B cell (primary cell): ENCODE data around the gene SLC9C1. TPM values are rescaled to one million over a fixed set of nuclear protein-coding genes. Genes with fewer than 3 reads are reported as not detected.

Experiments used
- ATAC-seq: fragments of 200-7000 bp; cut with Tn5 transposase; one replicate; pipeline ENCODE4 v1.10.0; 2021; ENCODE audit warnings: low read depth, mild to moderate bottlenecking, moderate number of reproducible peaks, moderate library complexity
- CTCF ChIA-PET: fragments of 350-600 bp; sonication (Branson Sonifier 250); formaldehyde crosslinking; loops from one replicate; lab custom pipeline; 2021; ENCODE audit warnings: antibody characterized with exemption, inconsistent platforms; lab: Charles Lee
- POLR2A ChIA-PET: fragments of 350-600 bp; sonication (Branson Sonifier 250); formaldehyde crosslinking; loops from one replicate; lab custom pipeline; 2021; ENCODE audit warnings: antibody characterized with exemption; lab: Charles Lee
- DNase-seq: peaks from one replicate; pipeline ENCODE4 v3.0.0; 2013
- H2AFZ ChIP-seq: 2 replicates; pipeline ENCODE4 v1.6.1; 2012; ENCODE audit warnings: mild to moderate bottlenecking, low read depth, low read length; ENCODE audit not compliant: insufficient read depth, poor library complexity, severe bottlenecking
- H3K27ac ChIP-seq, 2 donors: 1 replicate in 1 of 2; 2 replicates in 1 of 2; pipeline ENCODE4 v1.5.1; 2012 to 2013; ENCODE audit warnings: low read length in 2 of 2, mild to moderate bottlenecking in 2 of 2, moderate library complexity in 1 of 2
- H3K27me3 ChIP-seq, 4 experiments: fragments of 200-600 bp in 1 of 4; sonication (generic) in 1 of 4; replicated peaks in 1 of 4; 1 replicate in 2 of 4; 2 replicates in 2 of 4; pipeline versions ENCODE4 v1.6.1 to v1.7.0; 2013 to 2016; ENCODE audit warnings: low read length in 3 of 4, mild to moderate bottlenecking in 2 of 4, mixed read lengths in 1 of 4, moderate library complexity in 1 of 4; ENCODE audit not compliant: insufficient read depth in 4 of 4, control insufficient read depth in 3 of 4; ENCODE audit errors: control extremely low read depth in 1 of 4
- H3K36me3 ChIP-seq, 2 experiments: replicated peaks in 1 of 2; 1 replicate in 1 of 2; 2 replicates in 1 of 2; pipeline versions ENCODE4 v1.6.1 to v1.7.1; 2013; ENCODE audit warnings: low read length in 1 of 2; ENCODE audit not compliant: insufficient read depth in 2 of 2, control insufficient read depth in 1 of 2; ENCODE audit errors: control extremely low read depth in 1 of 2, extremely low read depth in 1 of 2
- H3K4me1 ChIP-seq, 2 donors: fragments of 200-600 bp in 1 of 2; sonication (generic) in 1 of 2; 1 replicate in 1 of 2; 2 replicates in 1 of 2; pipeline versions ENCODE4 v1.5.1 to v1.6.1; 2013 to 2017; ENCODE audit warnings: low read length in 2 of 2; ENCODE audit not compliant: control insufficient read depth in 2 of 2, insufficient read depth in 2 of 2
- H3K4me2 ChIP-seq: replicated peaks from 2 replicates; pipeline ENCODE3; 2012; ENCODE audit warnings: mild to moderate bottlenecking, low read depth, low read length; ENCODE audit not compliant: poor library complexity, severe bottlenecking
- H3K4me3 ChIP-seq, 5 experiments: fragments of 200-600 bp in 1 of 5; sonication (generic) in 1 of 5; 1 replicate in 3 of 5; 2 replicates in 2 of 5; pipeline versions ENCODE4 v1.5.1 to v1.7.0; 2011 to 2016; ENCODE audit warnings: low read length in 4 of 5, mild to moderate bottlenecking in 4 of 5, low read depth in 2 of 5, control low read depth in 1 of 5, moderate library complexity in 1 of 5; ENCODE audit not compliant: insufficient read depth in 1 of 5; ENCODE audit errors: control extremely low read depth in 1 of 5, extremely low read depth in 1 of 5
- H3K79me2 ChIP-seq: fragments of 200-600 bp; sonication (generic); one replicate; pipeline ENCODE4 v1.6.0; 2016; ENCODE audit warnings: low read length; ENCODE audit not compliant: control insufficient read depth, insufficient read depth
- H3K9ac ChIP-seq: fragments of 200-600 bp; sonication (generic); 2 replicates; pipeline ENCODE4 v1.6.1; 2017; ENCODE audit warnings: mild to moderate bottlenecking, low read length, moderate library complexity
- H3K9me3 ChIP-seq, 3 donors: one replicate each; pipeline versions ENCODE4 v1.6.1 to v1.7.1; 2013; ENCODE audit warnings: low read length in 2 of 3; ENCODE audit not compliant: control insufficient read depth in 2 of 3, insufficient read depth in 1 of 3; ENCODE audit errors: control extremely low read depth in 1 of 3
- H4K20me1 ChIP-seq: 2 replicates; pipeline ENCODE4 v1.6.0; 2012; ENCODE audit warnings: mild to moderate bottlenecking, low read length; ENCODE audit not compliant: insufficient read depth, control insufficient read depth, poor library complexity, severe bottlenecking
- H3K27ac Mint-ChIP-seq: one replicate; pipeline ENCODE4 v1.8.0; 2021; ENCODE audit warnings: mixed read lengths
- H3K27me3 Mint-ChIP-seq: one replicate; pipeline ENCODE4 v1.8.0; 2021; ENCODE audit warnings: mixed read lengths
- H3K4me1 Mint-ChIP-seq: one replicate; pipeline ENCODE4 v1.8.0; 2021; ENCODE audit warnings: mixed read lengths
- H3K4me3 Mint-ChIP-seq: one replicate; pipeline ENCODE4 v1.8.0; 2021; ENCODE audit warnings: mixed read lengths
- H3K9me3 Mint-ChIP-seq: one replicate; pipeline ENCODE4 v1.8.0; 2022; ENCODE audit warnings: mixed read lengths; ENCODE audit not compliant: insufficient read depth
- EZH2 ChIP-seq: IDR thresholded peaks from 2 replicates; pipeline ENCODE4 v1.6.1; 2012; ENCODE audit warnings: borderline replicate concordance, low read depth, mild to moderate bottlenecking, moderate library complexity, low read length; ENCODE audit not compliant: insufficient read depth, poor library complexity, severe bottlenecking
- WGBS: methylation state at CpG from one replicate; pipeline ENCODE4 v1.1.5; 2013; ENCODE audit warnings: missing lambda C conversion rate; ENCODE audit not compliant: insufficient coverage; 5-methylcytosine and 5-hydroxymethylcytosine counted together
- intact Hi-C: fragments of 100-400 bp; cut with micrococcal nuclease; formaldehyde crosslinking; loops from one replicate; pipeline ENCODE4 v1.10.0; 2022
- polyA plus RNA-seq: library from polyadenylated mRNA; depleted of rRNA; stranded (reverse); fragments of >200 nt; gene quantifications from 2 replicates; pipeline ENCODE4 v1.2.3, GENCODE V29; 2012
- total RNA-seq, 2 donors: library from RNA; stranded (reverse); fragments of 120-200 nt in 1 of 2; gene quantifications; 1 replicate in 1 of 2; 2 replicates in 1 of 2; pipeline versions ENCODE4 v1.2.3 to v1.2.4, GENCODE V29; 2013 to 2022
- TF ChIP-seq, protein P1 (sequence below): fragments of 200-600 bp; IDR thresholded peaks from one replicate; pipeline ENCODE4 v1.8.0; 2022; ENCODE audit warnings: antibody characterized with exemption, mild to moderate bottlenecking

SLC9C1 gene
- total and polyA plus RNA-seq, 2 donors (not counting 1 experiment from before 2014, with no cell fraction given) = 0.07 to 0.49 TPM

DNA sequence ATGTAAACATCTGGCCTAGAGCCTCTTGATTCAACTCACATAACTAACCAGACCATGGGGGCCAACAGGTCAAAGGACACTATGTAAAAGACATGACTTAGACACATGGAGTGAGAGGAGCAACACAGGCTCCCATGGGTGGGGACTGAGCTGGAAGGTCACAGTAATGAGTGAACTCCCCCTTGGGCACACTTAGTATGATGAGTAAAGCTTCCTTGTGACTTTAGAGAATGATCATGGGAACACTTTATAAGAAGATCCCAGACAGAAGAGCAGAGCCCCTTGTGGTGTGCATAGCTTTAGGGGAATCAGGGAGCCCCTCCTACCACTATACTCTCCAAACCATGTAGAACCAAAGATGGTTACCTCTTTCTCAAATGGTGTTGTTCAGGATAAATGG is 171.1 kb downstream of the SLC9C1 start:
- H3K27me3 ChIP-seq = no peaks in the 10 kb centered on the region
- H3K79me2 ChIP-seq = peaks cover 27% of the 10 kb centered on the region
- ChIA-PET CTCF (interaction anchor here (1.1 to 3.5 kb wide), 2 partner anchors 12 to 13 kb away, joined by 3 to 27 read pairs; no protein-coding TSS in a partner anchor), POLR2A (no interaction called here)
- H3K4me1 ChIP-seq = peaks cover 85 to 93% of the 10 kb centered on the region in 2 donors
- peaks cover 0 to 19% of the 10 kb centered on the region in 2 experiments for H3K36me3 ChIP-seq
- H3K4me2 ChIP-seq = no peak overlapping the region
- H3K9me3 ChIP-seq = no peaks in the 10 kb centered on the region
- Mint-ChIP-seq H3K9me3 (no peaks in the 10 kb centered on the region), H3K4me3 (no peak overlapping the region), H3K4me1 (peaks cover 90% of the 10 kb centered on the region), H3K27me3 (no peaks in the 10 kb centered on the region), H3K27ac (peak overlapping the region; percentile 20)
- H3K27ac ChIP-seq = no peak overlapping the region
- no peaks in the 10 kb centered on the region for H4K20me1 ChIP-seq
- TF ChIP-seq, protein P1, sequence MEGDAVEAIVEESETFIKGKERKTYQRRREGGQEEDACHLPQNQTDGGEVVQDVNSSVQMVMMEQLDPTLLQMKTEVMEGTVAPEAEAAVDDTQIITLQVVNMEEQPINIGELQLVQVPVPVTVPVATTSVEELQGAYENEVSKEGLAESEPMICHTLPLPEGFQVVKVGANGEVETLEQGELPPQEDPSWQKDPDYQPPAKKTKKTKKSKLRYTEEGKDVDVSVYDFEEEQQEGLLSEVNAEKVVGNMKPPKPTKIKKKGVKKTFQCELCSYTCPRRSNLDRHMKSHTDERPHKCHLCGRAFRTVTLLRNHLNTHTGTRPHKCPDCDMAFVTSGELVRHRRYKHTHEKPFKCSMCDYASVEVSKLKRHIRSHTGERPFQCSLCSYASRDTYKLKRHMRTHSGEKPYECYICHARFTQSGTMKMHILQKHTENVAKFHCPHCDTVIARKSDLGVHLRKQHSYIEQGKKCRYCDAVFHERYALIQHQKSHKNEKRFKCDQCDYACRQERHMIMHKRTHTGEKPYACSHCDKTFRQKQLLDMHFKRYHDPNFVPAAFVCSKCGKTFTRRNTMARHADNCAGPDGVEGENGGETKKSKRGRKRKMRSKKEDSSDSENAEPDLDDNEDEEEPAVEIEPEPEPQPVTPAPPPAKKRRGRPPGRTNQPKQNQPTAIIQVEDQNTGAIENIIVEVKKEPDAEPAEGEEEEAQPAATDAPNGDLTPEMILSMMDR = no peak
- no peak for TF ChIP-seq EZH2
- H3K4me3 ChIP-seq = no peak overlapping the region
- no peak for DNase-seq
- intact Hi-C loops = no loop called here
- no peak for ATAC-seq
- no peak overlapping the region for H2AFZ ChIP-seq
- no peak overlapping the region for H3K9ac ChIP-seq

DNA sequence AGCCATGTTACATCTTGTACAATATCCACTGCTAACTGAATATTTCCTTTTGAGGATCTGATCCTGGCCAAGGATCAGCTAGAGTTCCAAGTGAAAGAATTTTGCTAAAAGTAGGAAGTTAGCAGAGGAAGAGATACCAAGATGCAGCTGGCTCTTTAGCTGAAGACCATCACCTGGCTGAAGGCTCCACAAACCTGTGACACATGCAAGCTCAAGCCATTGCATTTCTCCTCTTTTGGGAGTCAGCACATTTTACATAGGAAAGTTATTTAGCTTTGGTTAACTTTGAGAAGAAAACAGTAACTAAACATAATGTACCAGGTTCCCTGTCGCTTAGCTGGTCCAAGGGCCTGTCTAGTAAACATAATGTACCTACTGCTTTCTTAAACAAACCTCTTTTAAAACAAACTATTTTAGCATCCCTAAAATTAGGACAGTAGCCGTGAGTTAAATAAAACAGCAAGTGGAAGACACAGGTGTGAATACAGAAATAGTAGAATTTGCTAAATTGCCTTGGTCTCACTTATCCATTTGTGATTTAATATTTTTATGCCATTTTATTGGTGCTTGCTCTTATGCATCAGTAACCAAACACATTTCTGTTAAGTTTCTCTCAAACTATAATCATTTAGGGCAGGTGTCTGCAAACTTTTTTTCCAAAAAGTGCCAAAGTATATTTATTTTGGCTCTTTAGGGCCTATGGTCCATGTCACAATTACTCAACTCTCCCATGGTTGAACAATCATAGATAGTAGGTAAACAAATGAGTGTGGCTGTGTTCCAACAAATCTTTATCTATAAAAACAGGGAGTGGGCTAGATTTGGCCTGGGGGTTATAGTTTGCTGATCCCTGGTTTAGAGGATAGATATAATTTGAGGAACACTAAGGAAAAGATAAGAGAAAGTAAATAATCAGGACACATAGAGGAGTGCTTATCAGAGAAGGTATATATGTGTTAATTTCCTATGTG is 172.2 kb downstream of the SLC9C1 start:
- CTCF ChIA-PET = interaction anchor here (0.8 to 1.0 kb wide), 2 partner anchors 10 to 15 kb away, joined by 3 to 7 read pairs; no protein-coding TSS in a partner anchor
- H3K4me1 Mint-ChIP-seq = peaks cover 89% of the 10 kb centered on the region
- H3K9me3 ChIP-seq = no peaks in the 10 kb centered on the region
- intact Hi-C loops = no loop called here
- no peaks in the 10 kb centered on the region for H3K9me3 Mint-ChIP-seq
- ATAC-seq (no peak), DNase-seq (no peak)
- peaks cover 85 to 94% of the 10 kb centered on the region in 2 donors for H3K4me1 ChIP-seq
- H3K4me3 ChIP-seq = no peak overlapping the region
- no peaks in the 10 kb centered on the region for H3K27me3 Mint-ChIP-seq
- peaks cover 27% of the 10 kb centered on the region for H3K79me2 ChIP-seq
- H3K4me2 ChIP-seq = peak overlapping the region; percentile 56
- POLR2A ChIA-PET = no interaction called here
- peak overlapping the region; percentile 49 for H3K4me3 Mint-ChIP-seq
- no peaks in the 10 kb centered on the region for H4K20me1 ChIP-seq
- no peak overlapping the region for H2AFZ ChIP-seq
- H3K27ac ChIP-seq = peak overlapping the region; percentile 14 to 78
- no peak for TF ChIP-seq EZH2
- TF ChIP-seq, protein P1 = no peak
- H3K27ac Mint-ChIP-seq = peak overlapping the region; percentile 84
- no peaks in the 10 kb centered on the region for H3K27me3 ChIP-seq
- WGBS = no CpG with 5 or more reads among the region's 2 CpGs
- no peak overlapping the region for H3K9ac ChIP-seq
- H3K36me3 ChIP-seq = peaks cover 0 to 19% of the 10 kb centered on the region in 2 experiments
